NCI-H146 treated with DMSO at 0.1 percent for 48 hours (cell line): ENCODE data around the gene CABP1.
"Not testable (repeated sequence)": the region's sequence is repeated elsewhere in the genome, so short reads cannot be mapped to it uniquely, and the experiment has no call there.

Experiments used
- DNase-seq: peaks from one replicate; lab custom pipeline; 2025; ENCODE audit not compliant: unreplicated experiment; lab: John Stamatoyannopoulos, UW

The CABP1 gene

GRCh38 chr12:120639771-120640721 lies at the start of gene CABP1:
Gene CABP1 (plus strand): TSS chr12:120640626. CDS start chr12:120640686, 60 bp downstream.
- DNase-seq = peak; percentile 11

GRCh38 chr12:120590741-120591407 lies 49.6 kb upstream of the CABP1 start:
- no peak for DNase-seq

GRCh38 chr12:120592121-120593049 lies 48.0 kb upstream of the CABP1 start:
- no peak for DNase-seq

GRCh38 chr12:120596901-120597300 lies 43.5 kb upstream of the CABP1 start:
- DNase-seq = no peak

- no peak for DNase-seq
These were observed 42.6 kb upstream of the CABP1 start for GRCh38 chr12:120597861-120598260.

GRCh38 chr12:120598674-120599463 lies 41.6 kb upstream of the CABP1 start:
- DNase-seq = no peak

- DNase-seq = no peak
These were observed 40.5 kb upstream of the CABP1 start for GRCh38 chr12:120599672-120600552.

- not testable (repeated sequence) for DNase-seq
These were observed 38.0 kb upstream of the CABP1 start for GRCh38 chr12:120602416-120602815.

GRCh38 chr12:120610560-120610959 lies 29.9 kb upstream of the CABP1 start:
- DNase-seq = no peak

- not testable (repeated sequence) for DNase-seq
These were observed 28.9 kb upstream of the CABP1 start for GRCh38 chr12:120611534-120611933.

- DNase-seq = no peak
These were observed 25.6 kb upstream of the CABP1 start for GRCh38 chr12:120614848-120615247.

- not testable (repeated sequence) for DNase-seq
These were observed 23.2 kb upstream of the CABP1 start for GRCh38 chr12:120617193-120617592.

- DNase-seq = not testable (repeated sequence)
These were observed 22.7 kb upstream of the CABP1 start for GRCh38 chr12:120617767-120618166.

- no peak for DNase-seq
These were observed 21.3 kb upstream of the CABP1 start for GRCh38 chr12:120618954-120619615.

GRCh38 chr12:120620624-120621023 lies 19.8 kb upstream of the CABP1 start:
- no peak for DNase-seq

GRCh38 chr12:120625557-120626419 lies 14.6 kb upstream of the CABP1 start:
- no peak for DNase-seq

- no peak for DNase-seq
These were observed 11.5 kb upstream of the CABP1 start for GRCh38 chr12:120628919-120629318.
